ENCODE results near the gene PPOX.

The PPOX gene

GRCh38 chr1:161140755-161141400, 25.3 kb upstream of the PPOX start:
- Histone ChIP-seq H3K18ac (ENCODE audit: low read length) (no peak overlapping the region), H2BK12ac (ENCODE audit: low read length) (peak overlapping the region; percentile 58), H3K9ac (ENCODE audit: low read length) (no peak overlapping the region), H2BK120ac (ENCODE audit: insufficient read depth, low read length, poor library complexity) (no peak overlapping the region), H3K36me3 (ENCODE audit: control insufficient read depth in 1 of 2, insufficient read depth in 2 of 2, low read length in 2 of 2) (peaks cover 0 to 2% of the 10 kb centered on the region in 2 experiments), H3K4me3 (ENCODE audit: low read depth, low read length) (no peak overlapping the region), H3K4me2 (ENCODE audit: low read length) (no peak overlapping the region), H3K23ac (ENCODE audit: low read length) (no peak overlapping the region), H3K27ac (ENCODE audit: low read depth, low read length) (no peak overlapping the region), H4K12ac (ENCODE audit: low read depth, low read length) (no peak overlapping the region), H3K79me2 (ENCODE audit: control insufficient read depth, insufficient read depth, low read length, poor library complexity) (no peaks in the 10 kb centered on the region), H4K91ac (ENCODE audit: low read depth, low read length) (no peak overlapping the region), H3K14ac (ENCODE audit: low read length) (no peak overlapping the region), H3K9me3 (ENCODE audit: insufficient read depth, low read depth, low read length) (no peaks in the 10 kb centered on the region), H2AK5ac (ENCODE audit: low read length) (no peak overlapping the region), H3K4me1 (ENCODE audit: control insufficient read depth in 1 of 2, insufficient read depth in 2 of 2, low read length in 2 of 2) (peaks cover 10 to 16% of the 10 kb centered on the region in 2 experiments), H3K79me1 (ENCODE audit: low read length) (no peaks in the 10 kb centered on the region), H4K8ac (ENCODE audit: low read depth, low read length) (no peak overlapping the region), H2BK5ac (ENCODE audit: low read depth, low read length, poor library complexity) (no peak overlapping the region), H2AFZ (ENCODE audit: insufficient read depth, low read length, poor library complexity) (no peak overlapping the region), H3K4ac (ENCODE audit: low read depth, low read length) (no peak overlapping the region), H3K27me3 (ENCODE audit: insufficient read depth, low read length) (no peaks in the 10 kb centered on the region)
- DNase-seq: no peak
- no CpG with 5 or more reads among the region's 29 CpGs for WGBS (ENCODE audit: extremely low coverage, insufficient coverage, insufficient read length)

- no peak overlapping the region for H3K4ac ChIP-seq (ENCODE audit: low read depth, low read length)
- DNase-seq: no peak
- no peak overlapping the region for H3K4me3 ChIP-seq (ENCODE audit: low read depth, low read length)
- H3K9me3 ChIP-seq (ENCODE audit: insufficient read depth, low read depth, low read length): no peaks in the 10 kb centered on the region
- H2BK120ac ChIP-seq (ENCODE audit: insufficient read depth, low read length, poor library complexity): no peak overlapping the region
- H3K79me1 ChIP-seq (ENCODE audit: low read length): no peaks in the 10 kb centered on the region
- no peak overlapping the region for H4K12ac ChIP-seq (ENCODE audit: low read depth, low read length)
- no peak overlapping the region for H4K91ac ChIP-seq (ENCODE audit: low read depth, low read length)
- no peaks in the 10 kb centered on the region for H3K79me2 ChIP-seq (ENCODE audit: control insufficient read depth, insufficient read depth, low read length, poor library complexity)
- WGBS (ENCODE audit: extremely low coverage, insufficient coverage, insufficient read length): no CpG with 5 or more reads among the region's 3 CpGs
- H3K23ac ChIP-seq (ENCODE audit: low read length): no peak overlapping the region
- H2BK5ac ChIP-seq (ENCODE audit: low read depth, low read length, poor library complexity): no peak overlapping the region
- H3K9ac ChIP-seq (ENCODE audit: low read length): no peak overlapping the region
- H3K27me3 ChIP-seq (ENCODE audit: insufficient read depth, low read length): no peaks in the 10 kb centered on the region
- no peak overlapping the region for H2AK5ac ChIP-seq (ENCODE audit: low read length)
- no peak overlapping the region for H4K8ac ChIP-seq (ENCODE audit: low read depth, low read length)
- no peaks in the 10 kb centered on the region for H3K4me1 ChIP-seq (ENCODE audit: control insufficient read depth in 1 of 2, insufficient read depth in 2 of 2, low read length in 2 of 2)
- peaks cover 0 to 2% of the 10 kb centered on the region in 2 experiments for H3K36me3 ChIP-seq (ENCODE audit: control insufficient read depth in 1 of 2, insufficient read depth in 2 of 2, low read length in 2 of 2)
- H2BK12ac ChIP-seq (ENCODE audit: low read length): no peak overlapping the region
- H2AFZ ChIP-seq (ENCODE audit: insufficient read depth, low read length, poor library complexity): no peak overlapping the region
- H3K18ac ChIP-seq (ENCODE audit: low read length): no peak overlapping the region
- no peak overlapping the region for H3K27ac ChIP-seq (ENCODE audit: low read depth, low read length)
- H3K4me2 ChIP-seq (ENCODE audit: low read length): no peak overlapping the region
- H3K14ac ChIP-seq (ENCODE audit: low read length): no peak overlapping the region
These were observed 20.4 kb upstream of the PPOX start for GRCh38 chr1:161145832-161146231.

- Histone ChIP-seq H4K91ac (ENCODE audit: low read depth, low read length) (no peak overlapping the region), H3K27me3 (ENCODE audit: insufficient read depth, low read length) (no peaks in the 10 kb centered on the region), H2AK5ac (ENCODE audit: low read length) (no peak overlapping the region), H3K36me3 (ENCODE audit: control insufficient read depth in 1 of 2, insufficient read depth in 2 of 2, low read length in 2 of 2) (peaks cover 3 to 10% of the 10 kb centered on the region in 2 experiments), H2BK5ac (ENCODE audit: low read depth, low read length, poor library complexity) (no peak overlapping the region), H3K79me1 (ENCODE audit: low read length) (peaks cover 6% of the 10 kb centered on the region), H3K14ac (ENCODE audit: low read length) (no peak overlapping the region), H3K4me1 (ENCODE audit: control insufficient read depth in 1 of 2, insufficient read depth in 2 of 2, low read length in 2 of 2) (peaks cover 2 to 4% of the 10 kb centered on the region in 2 experiments), H3K9me3 (ENCODE audit: insufficient read depth, low read depth, low read length) (no peaks in the 10 kb centered on the region), H4K8ac (ENCODE audit: low read depth, low read length) (peak overlapping the region; percentile 84), H3K27ac (ENCODE audit: low read depth, low read length) (no peak overlapping the region), H3K9ac (ENCODE audit: low read length) (no peak overlapping the region), H3K79me2 (ENCODE audit: control insufficient read depth, insufficient read depth, low read length, poor library complexity) (peaks cover 5% of the 10 kb centered on the region), H4K12ac (ENCODE audit: low read depth, low read length) (no peak overlapping the region), H2AFZ (ENCODE audit: insufficient read depth, low read length, poor library complexity) (no peak overlapping the region), H3K4me2 (ENCODE audit: low read length) (peak overlapping the region; percentile 46), H3K4ac (ENCODE audit: low read depth, low read length) (no peak overlapping the region), H3K18ac (ENCODE audit: low read length) (no peak overlapping the region), H3K23ac (ENCODE audit: low read length) (no peak overlapping the region), H2BK120ac (ENCODE audit: insufficient read depth, low read length, poor library complexity) (no peak overlapping the region), H3K4me3 (ENCODE audit: low read depth, low read length) (no peak overlapping the region), H2BK12ac (ENCODE audit: low read length) (no peak overlapping the region)
- no CpG with 5 or more reads among the region's 9 CpGs for WGBS (ENCODE audit: extremely low coverage, insufficient coverage, insufficient read length)
- peak in 1 of 2 donors; percentile 37 for DNase-seq
These were observed 13.1 kb upstream of the PPOX start for GRCh38 chr1:161153176-161153575.

GRCh38 chr1:161153682-161154337, 12.4 kb upstream of the PPOX start, which contains the start of gene UFC1:
TSS of gene UFC1 (plus strand) at chr1:161153978. CDS start at chr1:161153998, 20 bp downstream.
- Histone ChIP-seq H2BK120ac (ENCODE audit: insufficient read depth, low read length, poor library complexity) (peak within 1 kb of the TSS; percentile 96), H4K8ac (ENCODE audit: low read depth, low read length) (peak within 1 kb of the TSS; percentile 99), H2BK5ac (ENCODE audit: low read depth, low read length, poor library complexity) (peak within 1 kb of the TSS; percentile 95), H3K14ac (ENCODE audit: low read length) (peak within 1 kb of the TSS; percentile 94), H3K4ac (ENCODE audit: low read depth, low read length) (peak within 1 kb of the TSS; percentile 77), H3K36me3 (ENCODE audit: control insufficient read depth in 1 of 2, insufficient read depth in 2 of 2, low read length in 2 of 2) (peaks cover 4 to 17% of the 10 kb centered on the region in 2 experiments), H2AK5ac (ENCODE audit: low read length) (peak within 1 kb of the TSS; percentile 79), H3K79me1 (ENCODE audit: low read length) (peaks cover 6% of the 10 kb centered on the region), H3K23ac (ENCODE audit: low read length) (no peak within 1 kb of the TSS), H3K79me2 (ENCODE audit: control insufficient read depth, insufficient read depth, low read length, poor library complexity) (peaks cover 5% of the 10 kb centered on the region), H3K9ac (ENCODE audit: low read length) (peak within 1 kb of the TSS; percentile 67), H3K27me3 (ENCODE audit: insufficient read depth, low read length) (no peaks in the 10 kb centered on the region), H3K4me3 (ENCODE audit: low read depth, low read length) (peak within 1 kb of the TSS; percentile 75), H3K18ac (ENCODE audit: low read length) (peak within 1 kb of the TSS; percentile 97), H3K27ac (ENCODE audit: low read depth, low read length) (peak within 1 kb of the TSS; percentile 81), H2AFZ (ENCODE audit: insufficient read depth, low read length, poor library complexity) (peak within 1 kb of the TSS; percentile 98), H4K91ac (ENCODE audit: low read depth, low read length) (peak within 1 kb of the TSS; percentile 97), H4K12ac (ENCODE audit: low read depth, low read length) (peak within 1 kb of the TSS; percentile 99), H3K9me3 (ENCODE audit: insufficient read depth, low read depth, low read length) (no peaks in the 10 kb centered on the region), H3K4me2 (ENCODE audit: low read length) (peak within 1 kb of the TSS; percentile 65), H2BK12ac (ENCODE audit: low read length) (peak within 1 kb of the TSS; percentile 59), H3K4me1 (ENCODE audit: control insufficient read depth in 1 of 2, insufficient read depth in 2 of 2, low read length in 2 of 2) (peaks cover 3 to 4% of the 10 kb centered on the region in 2 experiments)
- DNase-seq: peak; percentile 91 to 94
- WGBS (ENCODE audit: extremely low coverage, insufficient coverage, insufficient read length): no CpG with 5 or more reads among the region's 33 CpGs

Measured in trophoblast cell (in vitro differentiated cells and primary cell).